Activated CD4-positive, alpha-beta T cell treated with anti-CD3 and anti-CD28 coated beads for 36 hours (primary cell): ENCODE results near the gene SMYD3. TPM values are rescaled to one million over a fixed set of nuclear protein-coding genes. Genes with fewer than 3 reads are reported as not detected.

Source experiments
- ATAC-seq: fragments of 200-7000 bp; cut with Tn5 transposase; one replicate; pipeline ENCODE4 v1.10.0; 2021; ENCODE audit warnings: mild to moderate bottlenecking, moderate library complexity
- CTCF ChIA-PET: fragments of 350-600 bp; sonication (Branson Sonifier 250); formaldehyde crosslinking; loops from one replicate; lab custom pipeline; 2021; ENCODE audit warnings: antibody characterized with exemption; lab: Charles Lee
- POLR2A ChIA-PET: fragments of 350-600 bp; sonication (Branson Sonifier 250); formaldehyde crosslinking; loops from one replicate; lab custom pipeline; 2021; ENCODE audit warnings: antibody characterized with exemption, inconsistent platforms; lab: Charles Lee
- DNase-seq: peaks from one replicate; pipeline ENCODE4 v3.0.0-alpha.2; 2020
- H3K27ac Mint-ChIP-seq: one replicate; pipeline ENCODE4 v1.8.0; 2021; ENCODE audit warnings: mixed read lengths
- H3K27me3 Mint-ChIP-seq: one replicate; pipeline ENCODE4 v1.8.0; 2021; ENCODE audit warnings: mixed read lengths
- H3K36me3 Mint-ChIP-seq: one replicate; pipeline ENCODE4 v1.8.0; 2021; ENCODE audit warnings: low read depth, mixed read lengths
- H3K4me1 Mint-ChIP-seq: one replicate; pipeline ENCODE4 v1.8.0; 2021; ENCODE audit warnings: mixed read lengths
- H3K4me3 Mint-ChIP-seq: one replicate; pipeline ENCODE4 v1.8.0; 2021; ENCODE audit warnings: mild to moderate bottlenecking, moderate library complexity, mixed read lengths
- H3K9me3 Mint-ChIP-seq: one replicate; pipeline ENCODE4 v1.8.0; 2021; ENCODE audit warnings: low read depth, mixed read lengths
- intact Hi-C, 2 experiments: fragments of 100-400 bp; cut with DNase I in 1 of 2; cut with micrococcal nuclease in 1 of 2; formaldehyde crosslinking; loops; one replicate each; pipeline versions ENCODE4 v1.14.2 to v1.15.1; 2022 to 2024; cut with DNase I, micrococcal nuclease
- total RNA-seq, 2 experiments: library from RNA; stranded (reverse); gene quantifications; one replicate each; pipeline ENCODE4 v1.2.3, GENCODE V29; 2021

SMYD3 gene
- total RNA-seq, 2 experiments from 2014 or later, result 17.2 to 18.4 TPM

GRCh38 chr1:246114369-246114768 is 392.7 kb downstream of the SMYD3 start:
- H3K4me3 Mint-ChIP-seq, result no peak overlapping the region
- no peak overlapping the region for H3K27ac Mint-ChIP-seq
- no peaks in the 10 kb centered on the region for H3K9me3 Mint-ChIP-seq
- intact Hi-C loops, result no loop called here
- CTCF ChIA-PET, result no interaction called here
- H3K27me3 Mint-ChIP-seq, result no peaks in the 10 kb centered on the region
- H3K36me3 Mint-ChIP-seq, result peaks cover 2% of the 10 kb centered on the region
- DNase-seq (no peak), ATAC-seq (no peak)
- peaks cover 19% of the 10 kb centered on the region for H3K4me1 Mint-ChIP-seq
- POLR2A ChIA-PET, result no interaction called here

- Mint-ChIP-seq H3K9me3 (no peaks in the 10 kb centered on the region), H3K27me3 (no peaks in the 10 kb centered on the region), H3K4me3 (no peak overlapping the region), H3K36me3 (peaks cover 2% of the 10 kb centered on the region), H3K27ac (no peak overlapping the region), H3K4me1 (peaks cover 19% of the 10 kb centered on the region)
- DNase-seq (no peak), ATAC-seq (no peak)
- intact Hi-C loops, result no loop called here
- ChIA-PET CTCF (no interaction called here), POLR2A (no interaction called here)
Measured at GRCh38 chr1:246113555-246114095, 393.5 kb downstream of the SMYD3 start.

- Mint-ChIP-seq H3K27me3 (no peaks in the 10 kb centered on the region), H3K4me3 (no peak overlapping the region), H3K9me3 (no peaks in the 10 kb centered on the region), H3K36me3 (no peaks in the 10 kb centered on the region), H3K27ac (no peak overlapping the region), H3K4me1 (peaks cover 8% of the 10 kb centered on the region)
- DNase-seq, result no peak
- POLR2A ChIA-PET, result no interaction called here
- intact Hi-C loops, result no loop called here
- ATAC-seq, result no peak
- CTCF ChIA-PET, result interaction anchor here (0.5 kb wide), 1 partner anchor 226 kb away, joined by 3 read pairs; no protein-coding TSS in a partner anchor
Measured at GRCh38 chr1:246111570-246111969, 395.5 kb downstream of the SMYD3 start.

GRCh38 chr1:246110343-246111219 is 396.5 kb downstream of the SMYD3 start:
- H3K27ac Mint-ChIP-seq, result no peak overlapping the region
- no peaks in the 10 kb centered on the region for H3K27me3 Mint-ChIP-seq
- H3K4me3 Mint-ChIP-seq, result no peak overlapping the region
- DNase-seq (no peak), ATAC-seq (no peak)
- ChIA-PET CTCF (no interaction called here), POLR2A (no interaction called here)
- peaks cover 4% of the 10 kb centered on the region for H3K4me1 Mint-ChIP-seq
- intact Hi-C loops, result no loop called here
- no peaks in the 10 kb centered on the region for H3K36me3 Mint-ChIP-seq
- H3K9me3 Mint-ChIP-seq, result no peaks in the 10 kb centered on the region

GRCh38 chr1:246108278-246108925 is 398.7 kb downstream of the SMYD3 start:
- ChIA-PET POLR2A (no interaction called here), CTCF (no interaction called here)
- ATAC-seq (no peak), DNase-seq (no peak)
- Mint-ChIP-seq H3K27ac (no peak overlapping the region), H3K4me1 (peaks cover 1% of the 10 kb centered on the region), H3K4me3 (no peak overlapping the region), H3K27me3 (no peaks in the 10 kb centered on the region), H3K9me3 (no peaks in the 10 kb centered on the region), H3K36me3 (no peaks in the 10 kb centered on the region)
- intact Hi-C loops, result no loop called here

- ChIA-PET POLR2A (no interaction called here), CTCF (no interaction called here)
- no peak overlapping the region for H3K4me3 Mint-ChIP-seq
- no peaks in the 10 kb centered on the region for H3K4me1 Mint-ChIP-seq
- no peak overlapping the region for H3K27ac Mint-ChIP-seq
- intact Hi-C loops, result no loop called here
- H3K36me3 Mint-ChIP-seq, result no peaks in the 10 kb centered on the region
- no peaks in the 10 kb centered on the region for H3K9me3 Mint-ChIP-seq
- DNase-seq, result no peak
- no peak for ATAC-seq
- H3K27me3 Mint-ChIP-seq, result no peaks in the 10 kb centered on the region
Measured at GRCh38 chr1:246107516-246108277, 399.4 kb downstream of the SMYD3 start.

- no peak for DNase-seq
- H3K4me1 Mint-ChIP-seq, result no peaks in the 10 kb centered on the region
- POLR2A ChIA-PET, result no interaction called here
- CTCF ChIA-PET, result no interaction called here
- H3K36me3 Mint-ChIP-seq, result no peaks in the 10 kb centered on the region
- H3K9me3 Mint-ChIP-seq, result no peaks in the 10 kb centered on the region
- no peak overlapping the region for H3K4me3 Mint-ChIP-seq
- ATAC-seq, result no peak
- no peaks in the 10 kb centered on the region for H3K27me3 Mint-ChIP-seq
- H3K27ac Mint-ChIP-seq, result no peak overlapping the region
- intact Hi-C loops, result no loop called here
Measured at GRCh38 chr1:246106342-246106763, 400.7 kb downstream of the SMYD3 start.

GRCh38 chr1:246104927-246105326 is 402.2 kb downstream of the SMYD3 start:
- no peak overlapping the region for H3K4me3 Mint-ChIP-seq
- ATAC-seq, result no peak
- intact Hi-C loops, result no loop called here
- H3K36me3 Mint-ChIP-seq, result no peaks in the 10 kb centered on the region
- H3K4me1 Mint-ChIP-seq, result no peaks in the 10 kb centered on the region
- no peaks in the 10 kb centered on the region for H3K9me3 Mint-ChIP-seq
- DNase-seq, result no peak
- POLR2A ChIA-PET, result no interaction called here
- no peak overlapping the region for H3K27ac Mint-ChIP-seq
- no peaks in the 10 kb centered on the region for H3K27me3 Mint-ChIP-seq
- CTCF ChIA-PET, result no interaction called here

GRCh38 chr1:246099570-246099969 is 407.5 kb downstream of the SMYD3 start:
- ChIA-PET POLR2A (no interaction called here), CTCF (no interaction called here)
- DNase-seq, result no peak
- H3K27me3 Mint-ChIP-seq, result no peaks in the 10 kb centered on the region
- H3K9me3 Mint-ChIP-seq, result no peaks in the 10 kb centered on the region
- H3K27ac Mint-ChIP-seq, result no peak overlapping the region
- no peak overlapping the region for H3K4me3 Mint-ChIP-seq
- no peak for ATAC-seq
- H3K36me3 Mint-ChIP-seq, result peaks cover 7% of the 10 kb centered on the region
- intact Hi-C loops, result no loop called here
- no peaks in the 10 kb centered on the region for H3K4me1 Mint-ChIP-seq

- Mint-ChIP-seq H3K9me3 (peaks cover 3% of the 10 kb centered on the region), H3K4me3 (no peak overlapping the region), H3K27ac (no peak overlapping the region), H3K4me1 (no peaks in the 10 kb centered on the region), H3K36me3 (peaks cover 17% of the 10 kb centered on the region), H3K27me3 (no peaks in the 10 kb centered on the region)
- DNase-seq, result no peak
- POLR2A ChIA-PET, result no interaction called here
- no peak for ATAC-seq
- intact Hi-C loops, result no loop called here
- CTCF ChIA-PET, result no interaction called here
Measured at GRCh38 chr1:246096356-246096755, 410.7 kb downstream of the SMYD3 start.

GRCh38 chr1:246095443-246095842 is 411.6 kb downstream of the SMYD3 start:
- intact Hi-C loops, result no loop called here
- H3K27ac Mint-ChIP-seq, result no peak overlapping the region
- DNase-seq (no peak), ATAC-seq (no peak)
- no peak overlapping the region for H3K4me3 Mint-ChIP-seq
- H3K27me3 Mint-ChIP-seq, result no peaks in the 10 kb centered on the region
- peaks cover 17% of the 10 kb centered on the region for H3K36me3 Mint-ChIP-seq
- CTCF ChIA-PET, result no interaction called here
- POLR2A ChIA-PET, result no interaction called here
- no peaks in the 10 kb centered on the region for H3K4me1 Mint-ChIP-seq
- peaks cover 3% of the 10 kb centered on the region for H3K9me3 Mint-ChIP-seq
